Measurements from ENCODE around the gene LARGE1. TPM values are rescaled to one million over a fixed set of nuclear protein-coding genes. Genes with fewer than 3 reads are reported as not detected.

LARGE1 gene
- total RNA-seq, 1 experiment from 2014 or later: 5.2 TPM

GRCh38 chr22:33918676-33919365, 1.5 kb downstream of the LARGE1 start:
- Mint-ChIP-seq H3K36me3 (ENCODE audit: insufficient read depth, unreplicated experiment) (no peaks in the 10 kb centered on the region), H3K4me1 (ENCODE audit: insufficient read depth, unreplicated experiment) (peaks cover 25% of the 10 kb centered on the region), H3K27ac (ENCODE audit: low read depth, unreplicated experiment) (no peak overlapping the region), H3K27me3 (ENCODE audit: insufficient read depth, unreplicated experiment) (no peaks in the 10 kb centered on the region), H3K4me3 (ENCODE audit: unreplicated experiment) (peak overlapping the region; percentile 68), H3K9me3 (ENCODE audit: unreplicated experiment) (no peaks in the 10 kb centered on the region)
- no peak for DNase-seq (ENCODE audit: unreplicated experiment)
- TSS peak; percentile 28 for BruUV-seq (replicated peaks)
- TF ChIP-seq CTCF (IDR thresholded peaks at IDR 0.05; ENCODE audit: unreplicated experiment): no peak
- ChIA-PET POLR2A (interaction anchor here (0.6 to 1.2 kb wide), 4 partner anchors 67 to 621 kb away, joined by 3 read pairs; no protein-coding TSS in a partner anchor), CTCF (interaction anchor here (0.6 to 1.4 kb wide), 7 partner anchors 13 to 1313 kb away, joined by 3 to 8 read pairs (median 3); no protein-coding TSS in a partner anchor)
- intact Hi-C loops (cut with micrococcal nuclease): no loop called here

DNA sequence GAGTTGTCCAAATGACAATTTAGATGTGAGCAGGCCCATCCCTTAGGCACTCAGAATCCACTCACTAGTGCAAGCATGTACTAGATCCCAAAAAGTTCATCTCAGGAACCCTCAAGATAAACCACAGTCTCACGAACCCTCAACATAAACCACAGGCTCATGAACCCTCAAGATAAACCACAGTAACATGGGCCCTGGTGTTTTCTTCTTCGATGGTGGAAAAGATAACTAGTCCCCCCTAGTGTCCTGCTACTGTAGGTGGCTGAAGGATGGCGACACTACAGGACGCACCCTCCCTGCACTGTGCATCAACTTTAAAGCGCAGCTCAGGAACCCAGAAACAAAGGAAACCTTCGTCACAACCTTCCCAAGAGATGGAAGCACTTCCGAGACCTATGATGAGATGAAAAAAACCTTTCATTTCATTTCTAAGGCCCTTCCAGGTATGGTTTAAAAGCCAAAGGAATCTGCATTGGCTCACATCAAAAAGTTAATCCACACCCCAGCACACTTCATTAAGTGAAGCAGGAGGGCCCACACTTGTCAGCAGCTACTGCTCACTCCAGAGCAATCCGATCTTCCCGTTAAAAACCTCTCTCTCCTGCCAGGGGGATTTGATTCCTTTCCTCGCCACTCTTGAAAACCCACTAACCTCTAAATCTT, 2.4 kb downstream of the LARGE1 start:
- CTCF ChIA-PET: interaction anchor here (0.6 to 0.7 kb wide), 3 partner anchors 129 to 1123 kb away, joined by 3 read pairs; no protein-coding TSS in a partner anchor
- intact Hi-C loops (cut with micrococcal nuclease): no loop called here
- no TSS peak for BruUV-seq (replicated peaks)

GRCh38 chr22:33914699-33915098, 5.6 kb downstream of the LARGE1 start:
- CTCF ChIA-PET: no interaction called here
- H3K27me3 Mint-ChIP-seq (ENCODE audit: insufficient read depth, unreplicated experiment): no peaks in the 10 kb centered on the region
- no peak for DNase-seq (ENCODE audit: unreplicated experiment)
- TF ChIP-seq CTCF (IDR thresholded peaks at IDR 0.05; ENCODE audit: unreplicated experiment): no peak
- H3K27ac Mint-ChIP-seq (ENCODE audit: low read depth, unreplicated experiment): no peak overlapping the region
- no TSS peak for BruUV-seq (replicated peaks)
- intact Hi-C loops (cut with micrococcal nuclease): no loop called here
- POLR2A ChIA-PET: no interaction called here
- H3K36me3 Mint-ChIP-seq (ENCODE audit: insufficient read depth, unreplicated experiment): no peaks in the 10 kb centered on the region
- no peak overlapping the region for H3K4me3 Mint-ChIP-seq (ENCODE audit: unreplicated experiment)
- H3K9me3 Mint-ChIP-seq (ENCODE audit: unreplicated experiment): no peaks in the 10 kb centered on the region
- H3K4me1 Mint-ChIP-seq (ENCODE audit: insufficient read depth, unreplicated experiment): peaks cover 18% of the 10 kb centered on the region

More for the DNA sequence above, 2.4 kb downstream of the LARGE1 start:
- POLR2A ChIA-PET: interaction anchor here (0.7 kb wide), 1 partner anchor 620 kb away, joined by 3 read pairs; no protein-coding TSS in a partner anchor
- Mint-ChIP-seq H3K4me3 (ENCODE audit: unreplicated experiment) (no peak overlapping the region), H3K36me3 (ENCODE audit: insufficient read depth, unreplicated experiment) (no peaks in the 10 kb centered on the region), H3K27me3 (ENCODE audit: insufficient read depth, unreplicated experiment) (no peaks in the 10 kb centered on the region), H3K27ac (ENCODE audit: low read depth, unreplicated experiment) (no peak overlapping the region), H3K9me3 (ENCODE audit: unreplicated experiment) (no peaks in the 10 kb centered on the region), H3K4me1 (ENCODE audit: insufficient read depth, unreplicated experiment) (peaks cover 22% of the 10 kb centered on the region)
- DNase-seq (ENCODE audit: unreplicated experiment): no peak
- TF ChIP-seq CTCF (IDR thresholded peaks at IDR 0.05; ENCODE audit: unreplicated experiment): no peak

- CTCF ChIA-PET: interaction anchor here (0.7 to 1.2 kb wide), 3 partner anchors 9 to 58 kb away, joined by 3 to 6 read pairs (median 4); no protein-coding TSS in a partner anchor
- H3K9me3 Mint-ChIP-seq (ENCODE audit: unreplicated experiment): no peaks in the 10 kb centered on the region
- H3K36me3 Mint-ChIP-seq (ENCODE audit: insufficient read depth, unreplicated experiment): no peaks in the 10 kb centered on the region
- H3K4me3 Mint-ChIP-seq (ENCODE audit: unreplicated experiment): no peak overlapping the region
- intact Hi-C loops (cut with micrococcal nuclease): no loop called here
- no peak overlapping the region for H3K27ac Mint-ChIP-seq (ENCODE audit: low read depth, unreplicated experiment)
- no peak for DNase-seq (ENCODE audit: unreplicated experiment)
- H3K4me1 Mint-ChIP-seq (ENCODE audit: insufficient read depth, unreplicated experiment): peaks cover 13% of the 10 kb centered on the region
- POLR2A ChIA-PET: no interaction called here
- BruUV-seq (replicated peaks): no TSS peak
- no peaks in the 10 kb centered on the region for H3K27me3 Mint-ChIP-seq (ENCODE audit: insufficient read depth, unreplicated experiment)
- no peak for TF ChIP-seq CTCF (IDR thresholded peaks at IDR 0.05; ENCODE audit: unreplicated experiment)
Measured at GRCh38 chr22:33914131-33914530, 6.1 kb downstream of the LARGE1 start.

All from MCF 10A (cell line).